Fibroblast of peridontal ligament (primary cell): Measurements from ENCODE around the gene ADAP1.

ENCODE experiments used
- DNase-seq: peaks from one replicate; pipeline ENCODE4 v3.0.0-alpha.2; 2010; ENCODE audit errors: extremely low read depth

Gene ADAP1

GRCh38 chr7:863106-863505 lies 91.4 kb downstream of the ADAP1 start:
- DNase-seq = no peak

GRCh38 chr7:862157-862556 lies 92.3 kb downstream of the ADAP1 start:
- DNase-seq = no peak

GRCh38 chr7:861222-861621 lies 93.3 kb downstream of the ADAP1 start:
- no peak for DNase-seq

- no peak for DNase-seq
Observed at GRCh38 chr7:860149-860548, 94.3 kb downstream of the ADAP1 start.

- no peak for DNase-seq
Observed at GRCh38 chr7:859359-860030, 95.0 kb downstream of the ADAP1 start.

GRCh38 chr7:857661-858060 lies 96.8 kb downstream of the ADAP1 start:
- DNase-seq = no peak

- no peak for DNase-seq
Observed at GRCh38 chr7:856444-857095, 97.9 kb downstream of the ADAP1 start.

- no peak for DNase-seq
Observed at GRCh38 chr7:855686-856369, 98.7 kb downstream of the ADAP1 start.

- no peak for DNase-seq
Observed at GRCh38 chr7:854118-854775, 100.2 kb downstream of the ADAP1 start.

GRCh38 chr7:853366-854117 lies 100.9 kb downstream of the ADAP1 start:
- no peak for DNase-seq

GRCh38 chr7:851204-851603 lies 103.3 kb downstream of the ADAP1 start:
- DNase-seq = no peak

GRCh38 chr7:849781-850180 lies 104.7 kb downstream of the ADAP1 start:
- DNase-seq = no peak

GRCh38 chr7:849145-849544 lies 105.3 kb downstream of the ADAP1 start:
- no peak for DNase-seq
